Cardiac muscle cell (in vitro differentiated cells and primary cell): ENCODE measurements around the gene TSPAN4. TPM values are rescaled to one million over a fixed set of nuclear protein-coding genes. Genes with fewer than 3 reads are reported as not detected.

Experiments used
- DNase-seq, 2 donors: peaks; one replicate each; pipeline versions ENCODE4 v3.0.0 to v3.0.0-alpha.2; 2010 to 2017; ENCODE audit warnings: low read depth in 1 of 2, low spot score in 1 of 2
- H3K27ac ChIP-seq: fragments of 200-600 bp; sonication (generic); 2 replicates; pipeline ENCODE4 v1.5.1; 2016
- H3K27me3 ChIP-seq: fragments of 200-600 bp; sonication (generic); 2 replicates; pipeline ENCODE4 v1.6.0; 2016; ENCODE audit warnings: control low read depth
- H3K36me3 ChIP-seq: fragments of 200-600 bp; sonication (generic); 2 replicates; pipeline ENCODE4 v1.5.1; 2016; ENCODE audit warnings: control low read depth
- H3K4me1 ChIP-seq: fragments of 200-600 bp; sonication (generic); 2 replicates; pipeline ENCODE4 v1.8.1; 2017; ENCODE audit warnings: low read depth, mild to moderate bottlenecking, mixed run types
- H3K4me3 ChIP-seq: fragments of 200-600 bp; sonication (generic); 2 replicates; pipeline ENCODE4 v1.5.1; 2016; ENCODE audit warnings: mild to moderate bottlenecking
- H3K9me3 ChIP-seq: fragments of 200-600 bp; sonication (generic); 2 replicates; pipeline ENCODE4 v1.5.1; 2017; ENCODE audit warnings: low read depth, mild to moderate bottlenecking, control low read depth
- polyA plus RNA-seq: library from polyadenylated mRNA; unstranded; fragments of >200 nt; fragmentation: Nextera tagmentation; extraction: Ambion mirVana; gene quantifications from 2 replicates; pipeline ENCODE4 v1.2.1, GENCODE V29; 2016
- total RNA-seq: library from RNA; depleted of rRNA; stranded (reverse); fragments of >200 nt; gene quantifications from 2 replicates; pipeline ENCODE4 v1.2.3, GENCODE V29; 2016
- TF ChIP-seq, protein P1 (sequence below): IDR thresholded peaks from 2 replicates; pipeline ENCODE4 v1.5.1; 2012; ENCODE audit warnings: low read depth, mild to moderate bottlenecking, low read length

Gene TSPAN4
- total and polyA plus RNA-seq, 2 experiments from 2014 or later, result 85.3 to 125 TPM

DNA sequence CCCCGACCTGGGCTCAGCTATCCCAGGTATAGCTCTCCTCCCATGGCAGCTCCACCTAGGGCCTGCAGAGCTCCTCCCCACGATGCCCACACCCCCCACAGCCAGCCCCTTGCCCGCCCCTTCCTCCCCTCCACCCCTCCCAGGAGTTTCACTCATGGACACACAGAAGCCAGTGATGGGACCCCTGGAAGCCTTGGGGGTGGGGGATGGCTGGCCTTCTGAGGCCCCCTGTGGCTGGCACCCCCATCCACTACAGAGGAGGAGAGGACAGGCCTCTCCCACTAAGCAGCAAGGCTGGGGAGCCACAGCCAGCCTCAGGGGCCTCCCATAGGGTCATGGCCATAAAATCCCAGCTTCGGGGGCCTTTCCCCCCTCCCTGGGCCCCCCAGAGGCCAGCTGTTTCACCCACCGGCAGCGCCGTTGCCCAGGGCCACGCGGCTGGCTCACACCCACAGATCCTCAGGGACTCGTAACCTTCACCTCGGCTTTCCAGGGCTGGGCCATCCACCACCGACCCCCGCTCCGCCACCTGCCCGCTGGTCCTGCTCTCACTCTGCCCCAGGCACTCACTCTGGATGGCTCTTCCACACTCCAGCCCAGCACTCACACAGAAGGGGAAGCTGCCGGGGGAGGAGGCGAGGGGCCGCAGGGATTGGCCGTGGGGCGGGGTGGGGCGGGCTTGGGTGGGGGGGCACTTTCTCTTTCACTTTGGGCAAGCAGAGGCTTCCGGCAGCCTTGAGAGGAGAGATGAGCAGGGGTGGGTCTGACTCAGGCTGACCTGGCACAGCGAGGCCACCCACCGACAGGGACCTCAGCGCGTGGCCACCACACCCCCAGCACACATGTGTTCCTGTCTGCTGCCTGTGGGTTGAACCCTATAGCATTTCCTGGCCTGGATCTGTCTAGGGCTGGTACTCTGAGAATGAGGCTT is 46.8 kb upstream of the TSPAN4 start:
- Histone ChIP-seq H3K9me3 (no peaks in the 10 kb centered on the region), H3K27me3 (no peaks in the 10 kb centered on the region), H3K27ac (peak overlapping the region; percentile 58), H3K4me3 (no peak overlapping the region), H3K36me3 (no peaks in the 10 kb centered on the region), H3K4me1 (peaks cover 15% of the 10 kb centered on the region)
- TF ChIP-seq, protein P1, sequence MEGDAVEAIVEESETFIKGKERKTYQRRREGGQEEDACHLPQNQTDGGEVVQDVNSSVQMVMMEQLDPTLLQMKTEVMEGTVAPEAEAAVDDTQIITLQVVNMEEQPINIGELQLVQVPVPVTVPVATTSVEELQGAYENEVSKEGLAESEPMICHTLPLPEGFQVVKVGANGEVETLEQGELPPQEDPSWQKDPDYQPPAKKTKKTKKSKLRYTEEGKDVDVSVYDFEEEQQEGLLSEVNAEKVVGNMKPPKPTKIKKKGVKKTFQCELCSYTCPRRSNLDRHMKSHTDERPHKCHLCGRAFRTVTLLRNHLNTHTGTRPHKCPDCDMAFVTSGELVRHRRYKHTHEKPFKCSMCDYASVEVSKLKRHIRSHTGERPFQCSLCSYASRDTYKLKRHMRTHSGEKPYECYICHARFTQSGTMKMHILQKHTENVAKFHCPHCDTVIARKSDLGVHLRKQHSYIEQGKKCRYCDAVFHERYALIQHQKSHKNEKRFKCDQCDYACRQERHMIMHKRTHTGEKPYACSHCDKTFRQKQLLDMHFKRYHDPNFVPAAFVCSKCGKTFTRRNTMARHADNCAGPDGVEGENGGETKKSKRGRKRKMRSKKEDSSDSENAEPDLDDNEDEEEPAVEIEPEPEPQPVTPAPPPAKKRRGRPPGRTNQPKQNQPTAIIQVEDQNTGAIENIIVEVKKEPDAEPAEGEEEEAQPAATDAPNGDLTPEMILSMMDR, result no peak
- DNase-seq, result peak; percentile 46 to 84

DNA sequence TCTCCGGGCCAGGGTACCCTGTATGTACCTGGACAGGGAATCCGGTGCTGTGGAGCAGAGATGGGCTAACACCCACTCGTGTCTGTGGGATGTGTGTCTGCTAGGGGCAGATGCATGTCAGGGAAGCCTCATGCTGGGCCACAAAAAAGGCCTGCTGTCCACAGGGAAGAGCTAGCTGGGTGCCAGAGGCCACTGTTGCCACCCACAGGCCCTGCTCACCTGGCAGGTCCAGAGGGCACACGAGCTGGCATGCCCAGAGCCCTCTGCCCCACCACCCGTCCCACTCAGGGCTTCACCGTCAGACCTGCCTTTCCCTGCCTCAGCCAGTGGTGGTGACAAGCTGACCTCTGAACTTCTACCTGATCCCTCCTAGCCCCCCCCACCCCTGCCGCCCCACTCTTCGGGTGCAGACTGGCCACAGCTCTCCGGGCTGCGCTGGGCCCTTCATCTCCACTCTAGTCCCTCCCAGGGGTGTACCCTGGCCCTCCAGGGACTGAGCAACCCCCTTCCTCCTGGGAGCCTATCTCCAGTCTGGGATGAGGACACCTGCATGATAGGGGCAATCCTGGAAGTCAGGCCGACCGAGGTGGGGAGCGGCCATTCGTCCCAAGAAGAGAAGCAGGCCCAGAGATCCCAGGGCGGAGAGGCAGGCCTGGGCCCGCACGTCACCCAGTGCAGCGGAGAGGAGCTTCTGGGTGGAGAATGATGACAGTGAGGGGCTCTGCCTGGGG is 45.9 kb upstream of the TSPAN4 start:
- Histone ChIP-seq H3K36me3 (no peaks in the 10 kb centered on the region), H3K27ac (peak overlapping the region; percentile 58), H3K9me3 (no peaks in the 10 kb centered on the region), H3K4me3 (peak overlapping the region; percentile 79), H3K27me3 (no peaks in the 10 kb centered on the region), H3K4me1 (peaks cover 15% of the 10 kb centered on the region)
- TF ChIP-seq, protein P1, result no peak
- no peak for DNase-seq

DNA sequence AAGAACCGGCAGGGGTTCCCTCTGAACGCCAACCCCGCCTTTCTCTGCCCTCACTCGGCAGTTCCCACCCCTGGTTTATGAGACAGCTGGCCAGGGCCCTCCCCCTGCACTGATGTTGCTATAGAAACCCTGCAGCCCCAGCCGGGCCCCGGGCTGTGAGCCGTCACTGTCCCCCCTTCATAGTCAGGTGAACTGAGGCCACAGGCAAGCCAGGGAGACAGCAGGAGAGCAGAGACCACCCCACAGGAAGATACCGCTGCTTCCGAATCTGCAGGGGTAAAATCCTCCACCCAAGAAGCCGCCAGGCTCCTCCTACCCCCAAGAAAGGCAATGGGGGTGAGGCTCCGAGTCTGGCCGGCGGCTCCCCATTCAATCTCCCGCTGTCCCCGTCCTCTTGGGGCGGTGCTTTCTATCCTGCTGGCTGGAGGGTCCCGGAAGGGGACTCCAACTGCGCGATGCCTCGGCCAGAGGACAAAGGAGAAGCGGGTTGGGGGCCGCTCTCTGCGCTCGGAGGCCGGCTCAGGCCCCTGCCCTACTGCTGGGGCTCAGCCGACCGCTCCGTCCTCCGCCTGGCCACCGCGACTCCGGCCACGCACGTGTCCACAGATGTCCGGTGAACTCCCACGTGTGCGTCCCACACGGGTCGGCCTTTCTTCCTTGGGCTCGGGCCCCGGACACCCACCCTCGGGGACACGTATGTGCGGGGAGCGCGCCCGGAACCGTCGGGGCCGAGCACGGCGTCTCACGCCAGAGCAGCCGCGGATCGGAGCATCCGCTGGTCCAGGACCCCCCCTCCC is 45.2 kb upstream of the TSPAN4 start:
- TF ChIP-seq, protein P1, result no peak
- H3K36me3 ChIP-seq, result no peaks in the 10 kb centered on the region
- no peaks in the 10 kb centered on the region for H3K9me3 ChIP-seq
- H3K4me1 ChIP-seq, result peaks cover 15% of the 10 kb centered on the region
- peak; percentile 77 to 79 for DNase-seq
- peak overlapping the region; percentile 79 for H3K4me3 ChIP-seq
- peak overlapping the region; percentile 58 for H3K27ac ChIP-seq
- no peaks in the 10 kb centered on the region for H3K27me3 ChIP-seq

DNA sequence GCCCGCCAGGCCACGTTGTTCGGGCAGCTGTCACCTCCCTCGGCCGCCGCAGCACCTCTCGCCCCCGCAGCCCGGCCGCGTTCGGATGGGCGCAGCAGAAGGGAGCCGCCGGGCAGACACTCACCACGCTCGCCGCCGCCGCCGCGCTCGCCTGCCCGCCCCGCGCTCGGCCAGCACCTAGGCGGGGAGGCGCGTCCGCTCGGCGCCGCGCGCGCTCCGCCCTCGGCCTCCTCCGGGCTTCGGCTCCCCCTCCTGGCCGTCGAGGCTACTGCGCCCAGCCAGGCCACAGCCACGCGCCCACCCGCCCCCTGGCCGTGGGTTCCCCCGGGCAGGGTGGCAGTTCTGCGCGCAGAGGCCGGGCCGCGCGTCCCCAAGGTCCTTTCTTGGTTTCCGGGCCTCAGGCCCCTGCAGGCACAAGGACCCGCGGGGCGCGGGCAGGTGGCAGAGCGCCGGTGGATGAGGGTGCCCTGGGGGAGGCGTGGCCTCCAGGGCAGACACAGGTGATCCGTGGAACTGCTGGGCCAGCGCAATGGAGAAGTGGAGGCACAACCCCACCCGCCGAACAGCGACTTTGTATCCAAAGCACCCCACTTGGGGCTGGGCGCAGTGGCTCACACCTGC is 44.4 kb upstream of the TSPAN4 start, which contains the start of gene SLC25A22:
Gene SLC25A22 (minus strand): TSS at position 189 of the 621 bp plus-strand sequence. CDS start 3,275 bp downstream, outside the sequence.
- Histone ChIP-seq H3K9me3 (no peaks in the 10 kb centered on the region), H3K36me3 (no peaks in the 10 kb centered on the region), H3K4me3 (peak within 1 kb of the TSS; percentile 79), H3K4me1 (peaks cover 15% of the 10 kb centered on the region), H3K27ac (peak within 1 kb of the TSS; percentile 58), H3K27me3 (no peaks in the 10 kb centered on the region)
- TF ChIP-seq, protein P1, result peak; percentile 62
- peak; percentile 81 to 91 for DNase-seq
